DMS53 (cell line): ENCODE data around the gene AP5M1.
"Not testable (repeated sequence)": the region's sequence is repeated elsewhere in the genome, so short reads cannot be mapped to it uniquely, and the experiment has no call there.

Experiments used
- DNase-seq: peaks from one replicate; lab custom pipeline; 2025; lab: John Stamatoyannopoulos, UW

AP5M1 gene, protein sequence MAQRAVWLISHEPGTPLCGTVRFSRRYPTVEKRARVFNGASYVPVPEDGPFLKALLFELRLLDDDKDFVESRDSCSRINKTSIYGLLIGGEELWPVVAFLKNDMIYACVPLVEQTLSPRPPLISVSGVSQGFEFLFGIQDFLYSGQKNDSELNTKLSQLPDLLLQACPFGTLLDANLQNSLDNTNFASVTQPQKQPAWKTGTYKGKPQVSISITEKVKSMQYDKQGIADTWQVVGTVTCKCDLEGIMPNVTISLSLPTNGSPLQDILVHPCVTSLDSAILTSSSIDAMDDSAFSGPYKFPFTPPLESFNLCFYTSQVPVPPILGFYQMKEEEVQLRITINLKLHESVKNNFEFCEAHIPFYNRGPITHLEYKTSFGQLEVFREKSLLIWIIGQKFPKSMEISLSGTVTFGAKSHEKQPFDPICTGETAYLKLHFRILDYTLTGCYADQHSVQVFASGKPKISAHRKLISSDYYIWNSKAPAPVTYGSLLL

DNA sequence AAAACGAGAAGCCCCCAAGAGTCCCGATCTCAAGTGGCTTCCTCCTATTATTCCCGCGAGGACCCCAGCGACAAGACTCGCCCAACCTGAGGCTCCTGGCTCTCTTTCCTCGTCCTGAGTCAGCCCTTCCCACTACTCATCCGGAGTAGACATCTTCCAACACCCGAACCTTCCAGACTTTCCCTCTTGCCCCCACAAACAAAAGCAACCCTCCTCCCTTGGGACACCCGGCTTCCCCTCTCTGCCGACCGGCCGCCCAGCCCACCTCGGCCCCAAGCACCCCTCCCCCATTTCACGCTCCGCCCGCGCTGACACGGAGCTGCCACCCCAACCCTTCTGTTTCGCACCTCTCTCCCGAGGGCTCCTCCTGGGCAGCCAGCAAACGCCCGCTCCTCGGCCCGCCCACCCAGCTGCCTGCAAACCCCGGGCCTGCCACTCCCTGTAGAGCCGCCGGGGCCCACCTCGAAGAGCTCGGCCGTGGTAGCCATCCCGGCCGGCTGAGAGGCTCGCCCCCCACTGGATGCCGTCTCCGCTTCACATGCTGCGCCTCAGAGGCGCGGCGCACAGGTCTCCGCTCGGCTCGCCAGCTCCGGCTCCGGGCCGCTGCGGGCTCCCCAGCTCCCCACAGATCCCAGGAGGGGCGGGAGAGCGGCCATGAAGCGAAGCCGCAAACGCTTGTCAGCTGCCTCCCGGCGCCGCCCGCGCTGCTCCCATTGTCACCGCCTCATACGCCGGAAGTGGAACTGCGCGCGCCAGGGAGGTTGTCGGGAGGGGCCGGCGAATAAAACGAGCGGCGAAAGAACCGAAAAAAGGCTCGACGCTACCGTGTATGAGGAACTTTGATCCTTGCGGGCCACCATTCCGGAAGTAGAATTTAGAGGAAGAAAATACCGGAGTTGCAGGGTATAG is at the start of gene AP5M1, which contains the start of gene EXOC5:
TSS of gene AP5M1 (plus strand) at position 811 of the 909 bp plus-strand sequence. CDS start 344 bp downstream, outside the sequence.
TSS of gene EXOC5 (minus strand) at position 745 of the 909 bp plus-strand sequence. CDS start at position 488, 257 bp downstream.
- DNase-seq = peak; percentile 96

DNA sequence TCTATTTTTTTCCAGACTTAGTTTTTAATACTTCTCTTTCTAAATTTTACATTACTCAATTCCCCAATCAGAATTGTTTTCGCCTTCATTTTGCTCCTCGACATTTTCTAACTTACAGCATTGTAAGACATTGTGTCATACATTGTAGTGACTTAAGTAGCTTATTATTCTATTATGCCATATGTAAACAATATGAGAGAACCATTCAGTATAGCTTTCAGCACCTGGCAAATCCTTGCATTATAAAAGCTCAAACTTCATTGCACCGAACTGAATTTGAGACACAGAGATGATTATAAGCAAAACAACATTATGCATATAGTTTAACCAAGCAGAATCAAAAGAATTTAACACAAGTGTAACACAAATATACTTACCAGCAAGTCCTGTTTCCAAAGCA is 46.8 kb upstream of the AP5M1 start:
- no peak for DNase-seq

GRCh38 chr14:57227083-57227482 is 41.7 kb upstream of the AP5M1 start:
- peak; percentile 40 for DNase-seq

DNA sequence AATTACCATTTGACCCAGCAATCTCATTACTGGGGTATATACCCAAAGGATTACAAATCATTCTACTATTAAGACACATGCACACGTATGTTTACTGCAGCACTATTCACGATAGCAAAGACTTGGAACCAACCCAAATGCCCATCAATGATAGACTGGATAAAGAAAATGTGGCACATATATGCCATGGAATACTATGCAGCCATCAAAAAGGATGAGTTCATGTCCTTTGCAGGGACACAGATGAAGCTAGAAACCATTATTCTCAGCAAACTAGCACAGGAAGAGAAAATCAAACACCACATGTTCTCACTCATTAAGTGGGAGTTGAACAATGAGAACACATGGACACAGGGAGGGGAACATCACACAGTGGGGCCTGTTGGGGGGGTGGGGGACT is 40.5 kb upstream of the AP5M1 start:
- DNase-seq = not testable (repeated sequence)

GRCh38 chr14:57232006-57232405 is 36.8 kb upstream of the AP5M1 start:
- DNase-seq = no peak

GRCh38 chr14:57240115-57240514 is 28.7 kb upstream of the AP5M1 start:
- DNase-seq = not testable (repeated sequence)

GRCh38 chr14:57243320-57243719 is 25.5 kb upstream of the AP5M1 start:
- no peak for DNase-seq

- DNase-seq = no peak
Measured at GRCh38 chr14:57244106-57244505, 24.7 kb upstream of the AP5M1 start.

DNA sequence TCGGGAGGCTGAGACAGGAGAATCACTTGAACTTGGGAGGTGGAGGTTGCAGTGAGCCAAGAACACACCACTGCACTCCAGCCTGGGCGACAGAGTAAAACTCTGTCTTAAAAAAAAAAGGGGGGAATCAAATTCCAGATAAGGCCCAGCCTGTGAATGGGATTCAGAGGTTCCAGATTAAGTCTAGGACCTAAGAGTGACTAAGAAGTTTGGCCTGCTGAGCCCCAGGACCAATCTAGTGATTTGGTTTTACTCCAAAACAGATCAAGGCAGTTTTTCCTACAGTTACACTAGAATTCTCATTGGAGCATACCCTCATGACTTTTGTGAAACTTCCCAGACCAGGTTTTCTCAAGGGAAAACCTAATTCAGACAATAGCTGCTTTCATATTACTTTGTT is 22.8 kb upstream of the AP5M1 start:
- DNase-seq = no peak

DNA sequence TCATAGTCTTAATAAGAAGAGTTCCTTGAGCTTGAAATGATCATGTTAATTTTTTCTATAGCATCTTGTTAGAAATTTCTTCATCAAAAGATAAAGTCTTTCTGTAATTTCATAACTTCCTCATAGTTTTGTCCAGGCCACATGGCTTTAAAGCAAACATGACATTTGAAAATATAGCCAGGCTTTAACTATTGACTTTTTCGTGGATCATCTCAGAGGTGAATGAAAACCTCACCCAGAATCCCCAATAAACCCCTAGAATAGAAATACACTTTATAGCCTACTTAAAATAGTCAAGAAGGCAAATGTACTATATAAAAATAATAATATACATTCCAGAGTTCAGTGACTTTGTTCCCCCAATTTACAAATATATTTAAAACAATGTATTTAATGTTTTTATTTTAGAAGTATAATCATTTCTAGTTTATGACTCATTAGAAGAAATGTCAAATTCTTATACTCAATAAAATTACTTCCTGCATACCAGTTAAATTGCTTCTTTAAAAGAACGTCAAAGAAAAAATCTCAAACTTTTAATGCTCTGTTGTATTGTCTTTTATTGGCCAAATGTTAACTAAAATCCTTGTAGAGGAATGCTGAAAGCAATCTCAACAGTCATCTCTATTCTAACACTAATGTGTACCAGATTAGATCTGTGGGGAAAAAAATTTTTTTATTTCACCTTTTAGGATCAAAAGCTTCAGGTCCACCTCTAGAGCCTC is 21.7 kb upstream of the AP5M1 start:
- no peak for DNase-seq

- no peak for DNase-seq
Measured at GRCh38 chr14:57254884-57255283, 13.9 kb upstream of the AP5M1 start.

DNA sequence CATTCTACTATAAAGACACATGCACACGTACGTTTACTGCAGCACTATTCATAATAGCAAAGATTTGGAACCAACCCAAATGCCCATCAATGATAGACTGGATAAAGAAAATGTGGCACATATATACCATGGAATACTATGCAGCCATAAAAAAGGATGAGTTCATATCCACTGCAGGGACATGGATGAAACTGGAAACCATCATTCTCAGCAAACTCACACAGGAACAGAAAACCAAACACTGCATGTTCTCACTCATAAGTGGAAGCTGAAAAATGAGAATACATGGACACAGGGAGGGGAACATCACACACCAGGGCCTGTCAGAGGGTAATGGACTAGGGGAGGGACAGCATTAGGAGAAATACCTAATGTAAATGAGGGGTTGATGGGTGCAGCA is 10.6 kb upstream of the AP5M1 start:
- not testable (repeated sequence) for DNase-seq

DNA sequence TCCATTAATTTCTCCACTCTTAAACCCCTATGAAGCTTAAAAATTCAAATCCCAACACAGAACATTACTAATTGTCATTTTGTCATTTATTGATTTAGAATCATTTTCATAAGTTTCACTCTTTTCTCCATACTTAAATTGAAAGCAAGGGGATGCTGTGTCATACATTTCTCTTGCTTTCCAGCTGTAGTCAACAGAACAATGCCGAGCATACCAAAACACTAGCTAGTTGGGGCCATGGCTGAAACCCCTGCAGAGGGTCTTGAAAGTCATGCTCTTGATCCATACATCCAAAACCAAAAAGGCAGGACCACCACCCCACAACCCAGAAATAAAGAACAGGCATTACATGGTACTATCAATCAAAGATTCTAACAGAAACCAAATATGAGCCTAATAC is 9.1 kb upstream of the AP5M1 start:
- no peak for DNase-seq

DNA sequence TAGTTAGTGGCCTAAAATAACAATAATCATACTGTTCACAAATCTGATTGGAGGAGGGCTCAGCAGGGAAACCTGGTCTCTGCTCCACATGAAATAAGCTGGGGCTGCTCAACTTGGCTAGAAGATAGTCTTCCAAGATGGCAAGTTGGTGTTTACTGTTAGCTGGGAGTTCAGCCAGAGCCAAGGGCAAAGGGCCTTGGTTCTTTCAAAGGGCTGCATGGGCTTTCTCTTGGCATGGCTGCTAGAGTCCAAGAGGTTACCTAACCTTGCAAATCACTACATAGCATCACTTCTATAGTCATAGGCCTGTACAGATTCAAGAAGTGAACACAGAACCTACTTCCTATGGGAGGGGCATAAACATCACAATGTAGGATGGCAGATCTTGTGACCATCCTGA is 7.2 kb upstream of the AP5M1 start:
- DNase-seq = no peak

DNA sequence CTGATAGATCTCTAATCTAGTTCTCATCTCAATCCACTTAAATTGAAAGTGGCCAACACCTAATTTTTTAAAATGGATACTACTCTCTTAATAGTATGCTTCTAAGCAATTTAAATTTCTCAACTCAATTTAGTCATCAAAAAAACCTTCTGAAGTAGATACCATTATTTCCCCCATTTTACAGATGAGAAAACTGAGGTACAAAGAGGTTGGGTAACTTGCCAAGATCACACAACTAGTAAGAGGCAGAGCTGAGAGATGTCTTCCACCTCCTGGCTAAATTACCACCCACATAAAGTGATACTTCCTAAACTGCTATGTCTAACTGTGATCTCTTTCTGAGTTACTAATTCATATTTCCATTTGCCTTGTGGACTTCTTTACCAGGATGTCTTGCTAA is 6.7 kb upstream of the AP5M1 start:
- no peak for DNase-seq

DNA sequence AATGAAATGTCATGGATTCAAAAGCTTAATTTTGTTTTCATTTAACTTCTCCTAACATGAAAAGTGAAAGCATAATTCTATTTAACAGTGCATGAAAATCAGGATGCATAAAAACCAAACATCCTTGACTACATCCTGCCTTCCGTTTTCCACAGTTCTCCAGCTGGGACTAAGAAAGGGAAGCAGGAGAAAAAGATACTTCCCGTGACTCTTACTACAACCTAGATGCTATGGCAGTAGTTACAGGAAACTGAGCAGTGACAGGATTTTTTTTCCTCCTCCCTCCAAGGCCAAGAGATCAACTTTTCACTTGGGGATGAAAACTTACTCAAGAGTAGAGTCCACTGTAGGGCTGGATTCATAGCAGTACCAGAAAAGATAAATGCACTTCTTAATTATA is 2.7 kb upstream of the AP5M1 start:
- DNase-seq = no peak

DNA sequence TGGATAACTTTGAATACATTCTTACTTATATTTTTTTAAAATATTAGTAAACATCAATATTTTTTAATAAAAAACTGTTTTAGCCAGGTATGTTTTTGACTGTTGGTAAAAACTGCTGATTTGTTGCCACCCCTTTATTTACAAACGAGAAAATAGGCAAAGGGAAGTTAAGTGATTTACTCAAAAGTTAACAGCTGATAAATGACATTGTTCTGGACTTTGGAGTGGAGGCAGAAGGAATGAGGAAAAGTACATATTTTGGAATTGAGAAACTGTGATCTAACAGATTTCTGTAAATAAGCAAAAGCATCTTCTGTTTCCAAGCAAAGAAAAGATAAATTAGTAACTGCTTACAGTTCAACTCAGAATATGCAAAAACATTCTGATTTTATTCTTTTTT is 4.5 kb downstream of the AP5M1 start:
- DNase-seq = no peak

DNA sequence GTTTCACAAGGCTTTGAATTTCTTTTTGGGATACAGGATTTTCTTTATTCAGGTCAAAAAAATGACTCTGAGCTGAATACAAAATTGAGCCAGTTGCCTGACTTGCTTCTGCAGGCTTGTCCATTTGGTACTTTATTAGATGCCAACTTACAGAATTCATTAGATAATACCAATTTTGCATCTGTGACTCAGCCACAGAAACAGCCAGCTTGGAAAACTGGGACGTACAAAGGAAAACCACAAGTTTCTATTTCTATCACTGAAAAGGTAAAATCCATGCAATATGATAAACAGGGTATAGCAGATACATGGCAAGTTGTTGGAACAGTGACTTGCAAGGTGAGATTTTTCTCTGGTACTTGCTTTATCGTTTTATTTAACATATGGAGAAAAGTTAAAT is 5.8 kb downstream of the AP5M1 start:
- DNase-seq = no peak

DNA sequence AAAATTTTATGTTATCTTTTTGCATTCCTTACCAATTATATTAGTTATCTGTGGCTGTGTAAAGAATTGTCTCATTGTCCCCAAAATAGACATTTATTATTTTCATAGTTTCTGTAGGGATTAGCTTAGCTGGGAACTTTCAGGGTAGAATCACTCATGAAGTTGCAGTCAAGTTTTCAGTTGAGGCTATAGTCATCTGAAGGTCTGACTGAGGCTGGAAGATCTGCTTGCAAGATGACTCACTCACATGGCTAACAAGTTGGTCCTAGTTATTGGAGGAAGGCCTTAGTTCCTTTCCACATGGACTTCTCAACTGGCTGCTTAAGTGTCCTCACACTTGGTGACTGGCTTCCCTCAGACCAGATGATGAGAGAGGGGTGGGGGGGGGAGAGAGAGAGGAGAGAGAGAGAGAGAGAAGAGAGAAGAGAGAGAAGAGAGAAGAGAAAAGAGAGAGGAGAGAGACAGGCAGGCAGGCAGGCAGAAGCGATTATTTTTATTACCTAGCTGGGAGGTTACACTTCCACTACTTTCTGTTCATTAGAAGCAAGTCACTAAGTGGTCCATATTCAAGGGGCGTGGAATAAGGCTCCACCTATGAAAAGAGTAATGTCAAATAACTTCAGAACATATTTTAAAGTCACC is 6.4 kb downstream of the AP5M1 start:
- no peak for DNase-seq

DNA sequence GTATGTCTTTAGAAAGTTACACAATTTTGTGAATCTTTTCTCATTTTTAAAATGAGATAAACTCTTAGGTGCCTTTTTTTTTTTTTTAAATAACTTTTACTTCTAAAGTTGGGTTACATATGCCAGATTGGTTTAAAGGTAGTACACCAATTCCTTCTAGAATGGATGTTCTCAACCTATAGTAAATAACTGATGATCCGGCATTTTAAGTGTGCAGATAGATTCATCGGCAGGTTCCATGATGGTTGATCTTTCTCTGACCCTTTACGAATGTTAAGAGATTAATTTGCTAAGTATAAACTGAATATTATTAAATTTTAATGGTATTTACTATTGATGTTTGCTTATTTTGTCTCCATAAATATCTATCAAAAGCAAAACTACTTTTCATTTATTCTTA is 8.3 kb downstream of the AP5M1 start:
- no peak for DNase-seq

DNA sequence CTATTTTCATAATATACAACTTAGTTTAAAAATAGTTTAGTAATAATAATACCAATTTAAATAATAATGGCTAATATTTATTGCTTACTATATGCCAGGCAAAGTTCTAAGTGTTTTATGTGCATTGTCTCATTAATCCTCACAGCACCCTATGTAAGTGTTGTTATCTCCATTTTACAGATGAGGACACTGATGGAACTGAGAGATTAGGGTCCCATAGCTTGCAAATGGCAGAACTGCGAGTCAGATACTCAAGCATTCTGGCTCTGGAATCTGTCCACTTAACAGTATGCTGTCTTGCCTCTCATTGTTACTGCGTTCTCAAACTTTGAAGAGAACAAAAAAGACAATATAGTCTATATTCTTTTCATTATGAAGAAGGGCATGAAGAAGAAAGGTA is 19.0 kb downstream of the AP5M1 start:
- no peak for DNase-seq

GRCh38 chr14:57290751-57291150 is 22.0 kb downstream of the AP5M1 start:
- no peak for DNase-seq
